C4-2B (cell line): ENCODE data around the gene AGAP9.
"Not testable (repeated sequence)": the region's sequence is repeated elsewhere in the genome, so short reads cannot be mapped to it uniquely, and the experiment has no call there.

Experiments
- ZFX ChIP-seq: fragments of 450-650 bp; IDR thresholded peaks from 2 replicates; pipeline ENCODE4 v1.6.1; 2017
- TF ChIP-seq, protein P1 (sequence below): fragments of 450-650 bp; conservative IDR thresholded peaks from 2 replicates; pipeline ENCODE4 v1.5.1; 2017; ENCODE audit warnings: mild to moderate bottlenecking

DNA sequence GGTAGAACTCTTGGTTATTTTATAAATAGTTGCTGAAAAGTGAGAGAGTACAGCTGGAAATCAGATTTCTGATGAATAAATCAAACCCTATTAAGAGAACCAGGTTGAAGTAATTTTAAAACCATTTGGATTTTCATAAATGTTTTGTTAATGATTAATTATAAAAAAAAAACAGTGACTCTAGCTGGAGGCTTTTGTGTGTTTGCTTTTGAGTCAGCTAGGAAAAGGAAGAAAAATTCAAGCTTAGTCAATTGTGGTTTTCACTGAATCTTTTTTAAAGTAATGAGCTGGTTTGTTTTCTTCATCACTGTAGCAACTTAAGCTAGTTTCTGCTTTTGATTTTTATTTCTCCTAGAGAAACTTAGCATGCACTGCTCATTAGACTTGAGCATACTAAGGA is 34.2 kb upstream of the AGAP9 start:
- TF ChIP-seq, protein P1, sequence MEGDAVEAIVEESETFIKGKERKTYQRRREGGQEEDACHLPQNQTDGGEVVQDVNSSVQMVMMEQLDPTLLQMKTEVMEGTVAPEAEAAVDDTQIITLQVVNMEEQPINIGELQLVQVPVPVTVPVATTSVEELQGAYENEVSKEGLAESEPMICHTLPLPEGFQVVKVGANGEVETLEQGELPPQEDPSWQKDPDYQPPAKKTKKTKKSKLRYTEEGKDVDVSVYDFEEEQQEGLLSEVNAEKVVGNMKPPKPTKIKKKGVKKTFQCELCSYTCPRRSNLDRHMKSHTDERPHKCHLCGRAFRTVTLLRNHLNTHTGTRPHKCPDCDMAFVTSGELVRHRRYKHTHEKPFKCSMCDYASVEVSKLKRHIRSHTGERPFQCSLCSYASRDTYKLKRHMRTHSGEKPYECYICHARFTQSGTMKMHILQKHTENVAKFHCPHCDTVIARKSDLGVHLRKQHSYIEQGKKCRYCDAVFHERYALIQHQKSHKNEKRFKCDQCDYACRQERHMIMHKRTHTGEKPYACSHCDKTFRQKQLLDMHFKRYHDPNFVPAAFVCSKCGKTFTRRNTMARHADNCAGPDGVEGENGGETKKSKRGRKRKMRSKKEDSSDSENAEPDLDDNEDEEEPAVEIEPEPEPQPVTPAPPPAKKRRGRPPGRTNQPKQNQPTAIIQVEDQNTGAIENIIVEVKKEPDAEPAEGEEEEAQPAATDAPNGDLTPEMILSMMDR = not testable (repeated sequence)
- TF ChIP-seq ZFX = not testable (repeated sequence)
